T follicular helper cell (primary cell): ENCODE data around the gene ANKS3.

Experiments used
- DNase-seq: peaks from one replicate; pipeline ENCODE4 v3.0.0-alpha.2; 2020; ENCODE audit warnings: low read depth

ANKS3 gene

GRCh38 chr16:4647644-4647980 is 86.5 kb downstream of the ANKS3 start:
- DNase-seq: no peak

GRCh38 chr16:4646773-4647643 is 87.1 kb downstream of the ANKS3 start:
- no peak for DNase-seq
